Mucosa of rectum (tissue), 2 donors: ENCODE results near the gene MIF.

Experiments
- H3K27ac ChIP-seq, 2 donors: one replicate each; pipeline ENCODE4 v1.7.0; 2013; ENCODE audit warnings: inconsistent platforms in 2 of 2, low read depth in 2 of 2, low read length in 2 of 2
- H3K27me3 ChIP-seq, 2 donors: one replicate each; pipeline ENCODE4 v1.7.0; 2013; ENCODE audit warnings: low read length in 2 of 2; ENCODE audit not compliant: control insufficient read depth in 2 of 2, insufficient read depth in 2 of 2
- H3K36me3 ChIP-seq, 2 donors: one replicate each; pipeline ENCODE4 v1.7.0; 2013; ENCODE audit warnings: low read length in 2 of 2; ENCODE audit not compliant: control insufficient read depth in 2 of 2, insufficient read depth in 2 of 2
- H3K4me1 ChIP-seq, 2 donors: one replicate each; pipeline ENCODE4 v1.7.0; 2013; ENCODE audit warnings: low read length in 2 of 2, mild to moderate bottlenecking in 1 of 2; ENCODE audit not compliant: control insufficient read depth in 2 of 2, insufficient read depth in 2 of 2
- H3K4me3 ChIP-seq, 2 donors: one replicate each; pipeline ENCODE4 v1.7.0; 2013; ENCODE audit warnings: low read length in 2 of 2
- H3K9ac ChIP-seq, 2 donors: one replicate each; pipeline ENCODE4 v1.7.0; 2013; ENCODE audit warnings: low read length in 2 of 2, low read depth in 1 of 2, mild to moderate bottlenecking in 1 of 2
- H3K9me3 ChIP-seq, 2 donors: one replicate each; pipeline ENCODE4 v1.7.0; 2013; ENCODE audit warnings: low read length in 2 of 2; ENCODE audit not compliant: control insufficient read depth in 2 of 2
- donor health status: healthy.
- donor health status: Normal muscosa, but diverticular disease.

MIF gene

GRCh38 chr22:23875801-23876200 is 18.4 kb upstream of the MIF start:
- Histone ChIP-seq H3K9me3 (no peaks in the 10 kb centered on the region), H3K36me3 (peaks cover 3 to 20% of the 10 kb centered on the region in 2 donors)

GRCh38 chr22:23877566-23877965 is 16.6 kb upstream of the MIF start:
- H3K36me3 ChIP-seq = peaks cover 3 to 20% of the 10 kb centered on the region in 2 donors
- no peaks in the 10 kb centered on the region for H3K4me1 ChIP-seq
- no peak overlapping the region for H3K4me3 ChIP-seq
- H3K9me3 ChIP-seq = no peaks in the 10 kb centered on the region
- H3K27me3 ChIP-seq = no peaks in the 10 kb centered on the region
- no peak overlapping the region for H3K27ac ChIP-seq
- H3K9ac ChIP-seq = no peak overlapping the region

More at GRCh38 chr22:23875801-23876200, 18.4 kb upstream of the MIF start:
- no peak overlapping the region for H3K9ac ChIP-seq
- no peak overlapping the region for H3K4me3 ChIP-seq
- no peaks in the 10 kb centered on the region for H3K4me1 ChIP-seq
- no peaks in the 10 kb centered on the region for H3K27me3 ChIP-seq
- no peak overlapping the region for H3K27ac ChIP-seq

- Histone ChIP-seq H3K9ac (no peak overlapping the region), H3K27ac (no peak overlapping the region), H3K36me3 (peaks cover 3 to 20% of the 10 kb centered on the region in 2 donors)
These were observed 16.0 kb upstream of the MIF start for GRCh38 chr22:23878219-23878618.

GRCh38 chr22:23882370-23882769 is 11.8 kb upstream of the MIF start:
- H3K36me3 ChIP-seq = peaks cover 3 to 6% of the 10 kb centered on the region in 2 donors
- H3K4me3 ChIP-seq = no peak overlapping the region
- no peaks in the 10 kb centered on the region for H3K27me3 ChIP-seq
- no peaks in the 10 kb centered on the region for H3K4me1 ChIP-seq
- H3K9ac ChIP-seq = no peak overlapping the region
- no peak overlapping the region for H3K27ac ChIP-seq
- no peaks in the 10 kb centered on the region for H3K9me3 ChIP-seq

More at GRCh38 chr22:23878219-23878618, 16.0 kb upstream of the MIF start:
- Histone ChIP-seq H3K9me3 (no peaks in the 10 kb centered on the region), H3K4me3 (no peak overlapping the region), H3K4me1 (no peaks in the 10 kb centered on the region), H3K27me3 (no peaks in the 10 kb centered on the region)

- no peaks in the 10 kb centered on the region for H3K36me3 ChIP-seq
- H3K27me3 ChIP-seq = no peaks in the 10 kb centered on the region
- no peak overlapping the region for H3K9ac ChIP-seq
- H3K4me3 ChIP-seq = no peak overlapping the region
- no peaks in the 10 kb centered on the region for H3K9me3 ChIP-seq
- no peaks in the 10 kb centered on the region for H3K4me1 ChIP-seq
- no peak overlapping the region for H3K27ac ChIP-seq
These were observed 10.5 kb upstream of the MIF start for GRCh38 chr22:23883658-23884057.

GRCh38 chr22:23884140-23884539 is 10.0 kb upstream of the MIF start:
- no peak overlapping the region for H3K27ac ChIP-seq
- no peaks in the 10 kb centered on the region for H3K9me3 ChIP-seq
- H3K27me3 ChIP-seq = no peaks in the 10 kb centered on the region
- no peak overlapping the region for H3K4me3 ChIP-seq
- no peak overlapping the region for H3K9ac ChIP-seq
- H3K36me3 ChIP-seq = no peaks in the 10 kb centered on the region
- no peaks in the 10 kb centered on the region for H3K4me1 ChIP-seq

- no peaks in the 10 kb centered on the region for H3K27me3 ChIP-seq
- H3K4me1 ChIP-seq = peaks cover 5 to 7% of the 10 kb centered on the region in 2 donors
- H3K27ac ChIP-seq = no peak overlapping the region
- H3K9ac ChIP-seq = no peak overlapping the region
- no peaks in the 10 kb centered on the region for H3K9me3 ChIP-seq
- no peak overlapping the region for H3K4me3 ChIP-seq
- no peaks in the 10 kb centered on the region for H3K36me3 ChIP-seq
These were observed 5.4 kb upstream of the MIF start for GRCh38 chr22:23888615-23889401.

GRCh38 chr22:23889620-23890019 is 4.6 kb upstream of the MIF start:
- Histone ChIP-seq H3K27me3 (no peaks in the 10 kb centered on the region), H3K36me3 (no peaks in the 10 kb centered on the region), H3K9me3 (no peaks in the 10 kb centered on the region), H3K27ac (no peak overlapping the region), H3K4me3 (no peak overlapping the region), H3K9ac (no peak overlapping the region), H3K4me1 (peaks cover 7 to 10% of the 10 kb centered on the region in 2 donors)

GRCh38 chr22:23891726-23892125 is 2.5 kb upstream of the MIF start:
- no peak overlapping the region for H3K4me3 ChIP-seq
- peaks cover 19 to 24% of the 10 kb centered on the region in 2 donors for H3K4me1 ChIP-seq
- H3K27me3 ChIP-seq = no peaks in the 10 kb centered on the region
- no peak overlapping the region for H3K9ac ChIP-seq
- H3K36me3 ChIP-seq = peaks cover 5 to 8% of the 10 kb centered on the region in 2 donors
- H3K27ac ChIP-seq = no peak overlapping the region
- H3K9me3 ChIP-seq = no peaks in the 10 kb centered on the region

- no peak overlapping the region for H3K27ac ChIP-seq
- no peak overlapping the region for H3K4me3 ChIP-seq
- H3K9ac ChIP-seq = no peak overlapping the region
- H3K27me3 ChIP-seq = no peaks in the 10 kb centered on the region
- H3K4me1 ChIP-seq = peaks cover 19 to 24% of the 10 kb centered on the region in 2 donors
- peaks cover 8 to 10% of the 10 kb centered on the region in 2 donors for H3K36me3 ChIP-seq
- no peaks in the 10 kb centered on the region for H3K9me3 ChIP-seq
These were observed 2.1 kb upstream of the MIF start for GRCh38 chr22:23892130-23892529.
